ENCODE results near the gene DHRS7B.
A peak's percentile ranks its signal among the peaks of the same experiment; 100 is the strongest.

DNA sequence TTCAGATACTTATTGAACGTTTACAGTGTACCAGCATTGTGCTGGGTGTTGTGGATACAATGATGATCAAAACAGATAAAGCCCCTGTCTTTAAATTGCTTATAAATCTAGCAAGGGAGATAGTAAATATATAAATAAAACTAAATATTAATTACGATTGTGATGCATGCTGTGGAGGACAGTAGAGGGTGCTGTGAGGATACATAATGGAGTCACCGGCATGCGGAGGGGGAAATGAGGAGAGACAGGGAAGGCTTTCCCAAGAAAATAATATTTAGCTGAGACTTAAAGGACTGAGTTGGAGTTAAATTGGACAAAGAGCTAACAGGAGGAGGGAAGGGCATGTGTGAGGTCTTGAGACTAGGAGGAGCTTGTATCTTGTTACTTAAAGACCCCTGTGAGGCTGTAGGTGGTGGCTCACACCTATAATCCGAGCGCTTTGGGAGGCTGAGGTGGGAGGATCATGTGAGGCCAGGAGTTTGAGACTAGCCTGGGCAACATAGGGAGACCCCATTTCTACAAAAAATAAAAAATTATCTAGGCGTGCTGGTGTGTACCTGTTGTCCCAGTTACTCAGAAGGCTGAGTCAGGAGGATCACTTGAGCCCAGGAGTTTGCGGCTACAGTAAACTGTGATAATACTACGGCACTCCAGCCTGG lies 2.4 kb downstream of the DHRS7B start:
- TF ChIP-seq, protein P1, sequence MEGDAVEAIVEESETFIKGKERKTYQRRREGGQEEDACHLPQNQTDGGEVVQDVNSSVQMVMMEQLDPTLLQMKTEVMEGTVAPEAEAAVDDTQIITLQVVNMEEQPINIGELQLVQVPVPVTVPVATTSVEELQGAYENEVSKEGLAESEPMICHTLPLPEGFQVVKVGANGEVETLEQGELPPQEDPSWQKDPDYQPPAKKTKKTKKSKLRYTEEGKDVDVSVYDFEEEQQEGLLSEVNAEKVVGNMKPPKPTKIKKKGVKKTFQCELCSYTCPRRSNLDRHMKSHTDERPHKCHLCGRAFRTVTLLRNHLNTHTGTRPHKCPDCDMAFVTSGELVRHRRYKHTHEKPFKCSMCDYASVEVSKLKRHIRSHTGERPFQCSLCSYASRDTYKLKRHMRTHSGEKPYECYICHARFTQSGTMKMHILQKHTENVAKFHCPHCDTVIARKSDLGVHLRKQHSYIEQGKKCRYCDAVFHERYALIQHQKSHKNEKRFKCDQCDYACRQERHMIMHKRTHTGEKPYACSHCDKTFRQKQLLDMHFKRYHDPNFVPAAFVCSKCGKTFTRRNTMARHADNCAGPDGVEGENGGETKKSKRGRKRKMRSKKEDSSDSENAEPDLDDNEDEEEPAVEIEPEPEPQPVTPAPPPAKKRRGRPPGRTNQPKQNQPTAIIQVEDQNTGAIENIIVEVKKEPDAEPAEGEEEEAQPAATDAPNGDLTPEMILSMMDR (optimal IDR thresholded peaks at IDR 0.05 in 1 of 3, IDR thresholded peaks at IDR 0.05 in 1 of 3, conservative IDR thresholded peaks at IDR 0.05 in 1 of 3; ENCODE audit: extremely low read depth in 1 of 3, insufficient read depth in 2 of 3, low read length in 3 of 3): peak; percentile 40 to 66 (median 41)
- TF ChIP-seq EZH2 (IDR thresholded peaks at IDR 0.05; ENCODE audit: low read length): no peak
